Stimulated activated CD4-positive, alpha-beta T cell treated with anti-CD3 and anti-CD28 coated beads, Interleukin-2, amount 100 ng/mL, for 24 hours (primary cell): ENCODE data around the gene LPCAT3.

ENCODE experiments used
- DNase-seq, 2 donors: peaks; one replicate each; pipeline ENCODE4 v3.0.0-alpha.2; 2020

The LPCAT3 gene

GRCh38 chr12:6962285-6963015, 55.8 kb downstream of the LPCAT3 start:
- DNase-seq, result peak in 1 of 2 donors; percentile 35

- DNase-seq, result peak; percentile 71
Observed at GRCh38 chr12:6961695-6962284, 56.5 kb downstream of the LPCAT3 start.

- DNase-seq, result peak; percentile 93 to 94
Observed at GRCh38 chr12:6961278-6961694, 57.0 kb downstream of the LPCAT3 start.

- DNase-seq, result peak in 1 of 2 donors; percentile 38
Observed at GRCh38 chr12:6960593-6961277, 57.5 kb downstream of the LPCAT3 start.

- DNase-seq, result no peak
Observed at GRCh38 chr12:6959805-6960592, 58.3 kb downstream of the LPCAT3 start.

GRCh38 chr12:6959058-6959804, 59.0 kb downstream of the LPCAT3 start:
- peak; percentile 68 to 73 for DNase-seq

- no peak for DNase-seq
Observed at GRCh38 chr12:6958609-6959057, 59.6 kb downstream of the LPCAT3 start.

GRCh38 chr12:6957741-6958608, 60.3 kb downstream of the LPCAT3 start:
- peak in 1 of 2 donors; percentile 36 for DNase-seq

GRCh38 chr12:6957151-6957701, 61.0 kb downstream of the LPCAT3 start:
- peak in 1 of 2 donors; percentile 29 for DNase-seq

- DNase-seq, result peak in 1 of 2 donors; percentile 37
Observed at GRCh38 chr12:6956021-6956727, 62.1 kb downstream of the LPCAT3 start.

GRCh38 chr12:6955108-6956020, 62.9 kb downstream of the LPCAT3 start:
- DNase-seq, result no peak

GRCh38 chr12:6954316-6955107, 63.8 kb downstream of the LPCAT3 start:
- DNase-seq, result peak in 1 of 2 donors; percentile 19

GRCh38 chr12:6953442-6954315, 64.6 kb downstream of the LPCAT3 start:
- DNase-seq, result peak; percentile 81 to 84

- DNase-seq, result peak; percentile 39 to 48
Observed at GRCh38 chr12:6952863-6953441, 65.3 kb downstream of the LPCAT3 start.

- peak; percentile 39 to 52 for DNase-seq
Observed at GRCh38 chr12:6952121-6952862, 66.0 kb downstream of the LPCAT3 start.

- peak in 1 of 2 donors; percentile 46 for DNase-seq
Observed at GRCh38 chr12:6951551-6952120, 66.6 kb downstream of the LPCAT3 start.
